ENCODE data around the gene TIMP1. TPM values are rescaled to one million over a fixed set of nuclear protein-coding genes. Genes with fewer than 3 reads are reported as not detected.

The TIMP1 gene
- total RNA-seq, 2 donors from 2014 or later, result 373 to 916 TPM

DNA sequence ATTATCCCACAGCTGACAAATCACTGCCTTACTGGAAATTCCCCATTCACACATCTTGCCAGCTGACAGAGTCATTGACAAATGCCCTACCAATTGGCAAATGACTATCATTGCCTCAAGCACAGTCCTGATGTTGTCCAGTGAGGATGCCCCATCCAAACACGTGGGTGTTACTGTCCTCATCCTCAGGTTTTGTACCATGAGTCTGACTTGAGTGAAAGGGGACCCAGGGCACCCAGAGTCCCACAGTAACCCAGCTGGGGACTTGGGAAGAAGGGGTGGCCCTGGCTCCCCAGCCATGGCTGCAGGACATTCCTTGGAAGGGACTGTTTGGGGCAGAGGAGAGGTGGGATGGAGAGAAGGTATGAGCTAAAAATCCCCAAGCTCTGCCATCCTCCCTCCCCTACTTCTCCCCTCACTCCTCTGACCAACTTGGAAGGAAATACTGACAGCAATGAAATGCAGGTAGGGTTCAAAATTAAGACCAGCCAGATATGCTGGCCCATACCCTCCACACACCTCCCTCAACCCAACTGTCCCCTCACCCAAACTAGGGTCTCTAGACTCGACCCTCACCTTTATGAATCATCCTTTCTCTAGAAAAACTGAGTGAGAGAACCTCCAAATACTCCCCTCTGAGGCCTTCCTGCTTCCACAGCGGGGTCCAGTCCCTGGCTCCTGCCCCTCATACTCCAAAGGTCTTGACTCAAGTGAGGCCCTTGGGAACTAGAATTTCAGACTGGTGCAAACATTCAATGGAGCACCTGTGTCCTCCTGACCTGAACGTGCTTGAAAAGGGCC is 5.1 kb downstream of the TIMP1 start:
- Histone ChIP-seq H3K27me3 (replicated peaks; ENCODE audit: insufficient read depth) (no peaks in the 10 kb centered on the region), H3K9me3 (no peaks in the 10 kb centered on the region), H3K4me3 (no peak overlapping the region), H3K27ac (no peak overlapping the region), H3K4me1 (replicated peaks) (no peaks in the 10 kb centered on the region), H3K36me3 (no peaks in the 10 kb centered on the region)
- TF ChIP-seq POLR2AphosphoS5 (IDR thresholded peaks at IDR 0.05) (no peak), POLR2A (IDR thresholded peaks at IDR 0.05) (no peak)
- TF ChIP-seq, protein P1, sequence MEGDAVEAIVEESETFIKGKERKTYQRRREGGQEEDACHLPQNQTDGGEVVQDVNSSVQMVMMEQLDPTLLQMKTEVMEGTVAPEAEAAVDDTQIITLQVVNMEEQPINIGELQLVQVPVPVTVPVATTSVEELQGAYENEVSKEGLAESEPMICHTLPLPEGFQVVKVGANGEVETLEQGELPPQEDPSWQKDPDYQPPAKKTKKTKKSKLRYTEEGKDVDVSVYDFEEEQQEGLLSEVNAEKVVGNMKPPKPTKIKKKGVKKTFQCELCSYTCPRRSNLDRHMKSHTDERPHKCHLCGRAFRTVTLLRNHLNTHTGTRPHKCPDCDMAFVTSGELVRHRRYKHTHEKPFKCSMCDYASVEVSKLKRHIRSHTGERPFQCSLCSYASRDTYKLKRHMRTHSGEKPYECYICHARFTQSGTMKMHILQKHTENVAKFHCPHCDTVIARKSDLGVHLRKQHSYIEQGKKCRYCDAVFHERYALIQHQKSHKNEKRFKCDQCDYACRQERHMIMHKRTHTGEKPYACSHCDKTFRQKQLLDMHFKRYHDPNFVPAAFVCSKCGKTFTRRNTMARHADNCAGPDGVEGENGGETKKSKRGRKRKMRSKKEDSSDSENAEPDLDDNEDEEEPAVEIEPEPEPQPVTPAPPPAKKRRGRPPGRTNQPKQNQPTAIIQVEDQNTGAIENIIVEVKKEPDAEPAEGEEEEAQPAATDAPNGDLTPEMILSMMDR (IDR thresholded peaks at IDR 0.05), result no peak
- 69% methylated on average over 4 of the region's 4 CpGs for WGBS
- no peak for DNase-seq (ENCODE audit: low spot score)
- intact Hi-C loops (cut with DNase I), result no loop called here

DNA sequence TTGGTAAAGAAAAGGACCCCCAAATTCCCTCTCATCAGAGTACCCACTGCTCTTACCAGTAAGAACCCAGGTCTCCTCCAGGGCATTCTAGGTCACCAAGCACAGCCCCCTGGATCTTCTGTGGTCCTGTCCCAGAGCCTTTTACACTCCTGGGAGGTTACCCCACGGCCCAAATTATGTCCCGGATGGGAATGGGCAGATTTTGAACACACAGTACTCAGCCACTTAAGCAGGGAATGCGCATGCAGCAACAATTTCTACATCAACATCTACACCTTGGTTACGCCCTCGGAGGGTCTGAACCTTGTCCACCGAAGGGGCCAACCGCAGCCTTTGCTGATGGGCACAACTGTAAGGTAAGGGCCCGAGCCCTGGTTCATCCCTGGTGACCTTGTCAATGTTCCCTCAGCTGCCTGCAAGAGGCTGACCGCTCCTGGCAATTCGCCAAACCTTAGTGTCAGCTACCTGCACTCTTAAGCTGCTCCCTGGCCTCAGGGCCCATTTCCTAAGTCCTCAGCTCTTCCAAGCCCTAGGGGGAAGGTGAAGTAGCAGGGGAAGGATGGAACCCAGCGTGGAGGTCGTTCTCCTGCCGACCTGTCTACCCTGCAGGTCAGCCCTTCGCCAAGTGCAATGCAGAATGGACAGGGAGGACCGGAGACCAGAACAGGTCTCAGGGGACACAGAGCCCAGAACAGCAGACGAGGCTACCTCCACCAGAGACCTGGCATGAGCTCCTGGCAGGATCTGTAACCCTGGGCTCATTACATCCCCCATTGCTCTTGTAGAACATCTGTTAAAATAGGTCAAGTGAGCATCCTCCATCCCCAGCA is 5.9 kb downstream of the TIMP1 start:
- Histone ChIP-seq H3K4me1 (replicated peaks) (no peaks in the 10 kb centered on the region), H3K27me3 (replicated peaks; ENCODE audit: insufficient read depth) (no peaks in the 10 kb centered on the region), H3K9me3 (no peaks in the 10 kb centered on the region), H3K36me3 (no peaks in the 10 kb centered on the region), H3K27ac (no peak overlapping the region), H3K4me3 (no peak overlapping the region)
- 80% methylated on average over 11 of the region's 16 CpGs for WGBS
- TF ChIP-seq, protein P1 (IDR thresholded peaks at IDR 0.05), result no peak
- TF ChIP-seq POLR2AphosphoS5 (IDR thresholded peaks at IDR 0.05) (no peak), POLR2A (IDR thresholded peaks at IDR 0.05) (no peak)
- intact Hi-C loops (cut with DNase I), result no loop called here
- DNase-seq (ENCODE audit: low spot score), result no peak

DNA sequence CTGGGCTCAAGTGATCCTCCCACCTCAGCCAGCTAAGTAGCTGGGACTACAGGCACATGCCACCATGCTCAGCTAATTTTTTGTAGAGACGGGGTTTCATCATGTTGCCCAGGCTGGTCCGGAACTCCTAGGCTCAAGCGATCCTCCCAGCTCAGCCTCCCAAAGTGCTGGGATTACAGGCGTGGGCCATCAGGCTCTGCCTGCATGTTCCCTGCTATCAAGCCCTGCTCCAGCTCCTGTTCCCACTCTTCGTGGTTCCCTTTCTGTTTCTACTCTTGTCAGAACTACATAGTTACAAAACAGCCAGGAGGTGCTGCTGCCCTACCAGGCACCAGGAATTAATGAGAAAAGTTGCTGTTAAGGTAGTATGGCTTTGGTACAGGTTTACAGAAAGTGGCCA is 8.7 kb downstream of the TIMP1 start:
- H3K4me3 ChIP-seq, result no peak overlapping the region
- H3K36me3 ChIP-seq, result no peaks in the 10 kb centered on the region
- intact Hi-C loops (cut with DNase I), result no loop called here
- no peak overlapping the region for H3K27ac ChIP-seq
- no peak for DNase-seq (ENCODE audit: low spot score)
- 85% methylated on average over 4 of the region's 5 CpGs for WGBS
- TF ChIP-seq POLR2A (IDR thresholded peaks at IDR 0.05) (no peak), POLR2AphosphoS5 (IDR thresholded peaks at IDR 0.05) (no peak)
- TF ChIP-seq, protein P1 (IDR thresholded peaks at IDR 0.05), result no peak
- no peaks in the 10 kb centered on the region for H3K27me3 ChIP-seq (replicated peaks; ENCODE audit: insufficient read depth)
- H3K4me1 ChIP-seq (replicated peaks), result no peaks in the 10 kb centered on the region
- H3K9me3 ChIP-seq, result no peaks in the 10 kb centered on the region

DNA sequence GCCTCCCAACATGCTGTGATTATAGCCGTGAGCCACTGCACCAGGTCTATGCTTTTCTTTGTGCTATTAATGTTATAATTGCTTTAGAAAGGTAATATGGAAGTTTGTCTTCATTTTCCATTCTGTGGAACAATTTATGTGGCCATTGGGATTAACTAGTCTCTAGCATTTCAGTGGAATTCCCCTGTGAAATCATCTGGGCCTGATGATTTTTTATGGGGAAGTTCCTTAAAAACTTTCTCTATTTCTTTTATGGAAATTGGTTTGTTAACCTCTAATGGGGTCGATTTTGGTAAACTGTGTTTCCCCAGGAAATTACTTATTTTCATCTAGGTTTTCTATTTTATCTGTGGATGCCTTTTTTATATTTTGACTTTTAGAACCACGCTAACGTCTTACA is 11.3 kb downstream of the TIMP1 start:
- no peaks in the 10 kb centered on the region for H3K4me1 ChIP-seq (replicated peaks)
- no peaks in the 10 kb centered on the region for H3K36me3 ChIP-seq
- WGBS, result 79% methylated on average over 4 of the region's 4 CpGs
- no peak overlapping the region for H3K27ac ChIP-seq
- DNase-seq (ENCODE audit: low spot score), result no peak
- TF ChIP-seq POLR2AphosphoS5 (IDR thresholded peaks at IDR 0.05) (no peak), POLR2A (IDR thresholded peaks at IDR 0.05) (no peak)
- TF ChIP-seq, protein P1 (IDR thresholded peaks at IDR 0.05), result no peak
- no peaks in the 10 kb centered on the region for H3K9me3 ChIP-seq
- intact Hi-C loops (cut with DNase I), result no loop called here
- H3K4me3 ChIP-seq, result no peak overlapping the region
- no peaks in the 10 kb centered on the region for H3K27me3 ChIP-seq (replicated peaks; ENCODE audit: insufficient read depth)
